GM19193 (cell line): ENCODE results near the gene MAML2.

Experiments
- POLR2A ChIP-seq: IDR thresholded peaks from 4 replicates; pipeline ENCODE4 v1.6.1; 2011; ENCODE audit not compliant: insufficient read depth, insufficient read length; ENCODE audit errors: extremely low read depth

MAML2 gene

GRCh38 chr11:96214777-96215109 is 128.3 kb downstream of the MAML2 start:
- TF ChIP-seq POLR2A, result no peak

DNA sequence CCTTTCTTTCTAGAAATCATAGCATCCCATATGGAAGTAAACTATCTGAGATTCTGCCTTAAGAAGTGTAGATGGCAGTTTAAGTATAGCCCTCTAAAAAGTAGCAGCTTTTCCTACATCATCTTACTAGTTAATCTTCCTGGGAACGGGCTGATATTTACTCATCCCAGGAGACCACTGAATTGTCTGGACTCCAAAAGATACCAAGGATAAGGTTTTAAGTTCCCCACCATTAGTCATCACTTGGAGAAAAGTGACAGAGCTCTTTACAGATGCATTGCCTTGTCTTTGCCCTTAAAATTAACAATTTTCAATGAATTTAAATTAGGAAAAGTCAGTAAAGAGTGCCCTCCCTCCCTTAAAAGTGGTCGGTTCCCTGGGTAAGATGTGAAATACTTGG is 129.5 kb downstream of the MAML2 start:
- TF ChIP-seq POLR2A, result no peak

GRCh38 chr11:96211436-96211835 is 131.6 kb downstream of the MAML2 start:
- TF ChIP-seq POLR2A, result no peak

- TF ChIP-seq POLR2A, result no peak
Measured at GRCh38 chr11:96207459-96208449, 135.2 kb downstream of the MAML2 start.

DNA sequence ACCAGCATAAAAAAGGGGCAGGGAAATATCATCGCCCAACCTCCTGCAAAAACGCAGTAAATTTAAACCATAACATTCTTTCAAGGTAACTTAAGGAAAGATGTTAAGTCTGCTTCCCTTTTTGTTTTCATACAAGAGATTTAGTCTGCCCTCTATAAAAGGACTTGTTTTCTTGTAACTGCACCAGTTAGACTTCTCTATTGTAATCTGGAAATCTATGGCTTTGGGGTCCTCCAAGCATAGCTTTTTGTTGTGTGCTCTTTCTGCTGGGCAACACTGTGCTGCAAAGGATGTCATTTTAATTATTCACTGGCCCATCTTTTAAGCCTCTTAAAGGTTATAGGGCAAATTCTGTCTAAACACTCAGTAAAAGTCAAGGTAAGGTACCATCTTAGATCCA is 136.0 kb downstream of the MAML2 start:
- TF ChIP-seq POLR2A, result no peak

DNA sequence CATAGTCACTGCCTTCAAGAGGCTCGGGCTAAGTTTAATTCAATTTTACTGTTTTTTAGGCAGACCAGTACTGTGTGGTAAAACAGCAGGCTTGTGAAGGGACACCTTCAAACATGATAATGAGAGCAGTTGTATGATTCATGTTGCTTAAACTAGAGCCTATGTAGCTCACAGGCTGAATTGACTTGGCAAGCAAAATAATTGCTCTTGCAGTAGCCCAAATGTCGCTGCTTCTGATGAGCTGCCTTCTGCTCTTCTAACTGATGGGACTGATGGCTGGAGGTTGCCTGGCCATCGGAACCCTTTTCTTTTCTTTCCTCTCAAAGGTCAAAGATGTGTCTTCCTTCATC is 137.6 kb downstream of the MAML2 start:
- no peak for TF ChIP-seq POLR2A

DNA sequence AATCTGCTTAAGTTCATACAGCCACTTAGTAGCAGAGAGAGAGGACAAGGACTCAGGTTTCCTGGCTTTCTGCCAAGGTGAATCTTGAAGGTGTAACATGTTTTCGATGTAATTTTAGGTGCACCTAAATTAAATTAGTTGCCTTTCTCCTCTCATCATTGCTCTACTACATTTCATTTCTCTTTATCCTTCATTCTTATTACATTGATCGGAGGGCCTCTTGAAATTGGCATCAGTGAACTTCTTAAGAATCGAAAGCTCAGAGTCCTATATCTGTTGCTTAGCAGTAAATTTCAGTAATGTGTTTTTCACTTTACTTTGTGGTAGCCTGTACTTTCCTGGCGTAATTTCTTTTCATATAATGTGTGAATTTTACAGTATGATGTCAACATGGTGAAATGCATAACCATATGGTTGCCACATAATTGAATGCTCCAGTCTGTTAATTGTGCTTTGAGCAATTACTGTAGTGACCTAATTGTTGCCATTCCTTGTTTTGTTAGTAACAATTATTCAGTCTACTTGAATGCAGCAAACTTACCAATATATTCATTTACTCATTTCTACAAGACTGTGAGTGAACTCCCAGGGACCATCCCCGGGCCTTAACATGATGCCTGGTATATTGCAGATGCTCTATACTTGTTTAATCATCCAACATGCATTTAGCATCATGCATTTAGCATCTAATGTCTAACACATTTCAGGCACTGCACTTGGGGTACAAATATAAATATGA is 138.1 kb downstream of the MAML2 start:
- TF ChIP-seq POLR2A, result no peak

- TF ChIP-seq POLR2A, result no peak
Measured at GRCh38 chr11:96204366-96204659, 138.7 kb downstream of the MAML2 start.

GRCh38 chr11:96203567-96204365 is 139.2 kb downstream of the MAML2 start:
- no peak for TF ChIP-seq POLR2A

DNA sequence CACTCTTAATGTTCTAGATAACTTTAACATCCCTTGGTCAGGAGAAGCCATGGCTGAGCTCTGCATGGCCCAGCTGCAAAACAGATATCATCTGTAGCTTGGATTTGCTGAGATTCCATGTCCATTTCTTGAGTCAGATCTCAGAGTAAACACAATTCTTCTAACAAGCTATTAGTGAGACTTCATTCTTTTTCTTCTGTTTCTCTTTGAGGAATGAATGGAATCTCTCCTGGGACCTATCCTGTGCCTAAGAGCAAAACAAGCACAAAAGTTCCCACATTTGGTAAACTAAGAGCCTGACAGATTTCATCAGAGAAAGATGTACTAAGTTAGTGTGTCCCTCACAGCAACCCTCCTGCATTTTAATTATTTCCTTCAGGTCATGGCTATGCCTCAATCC is 142.8 kb downstream of the MAML2 start:
- no peak for TF ChIP-seq POLR2A

- no peak for TF ChIP-seq POLR2A
Measured at GRCh38 chr11:96199563-96200025, 143.4 kb downstream of the MAML2 start.

DNA sequence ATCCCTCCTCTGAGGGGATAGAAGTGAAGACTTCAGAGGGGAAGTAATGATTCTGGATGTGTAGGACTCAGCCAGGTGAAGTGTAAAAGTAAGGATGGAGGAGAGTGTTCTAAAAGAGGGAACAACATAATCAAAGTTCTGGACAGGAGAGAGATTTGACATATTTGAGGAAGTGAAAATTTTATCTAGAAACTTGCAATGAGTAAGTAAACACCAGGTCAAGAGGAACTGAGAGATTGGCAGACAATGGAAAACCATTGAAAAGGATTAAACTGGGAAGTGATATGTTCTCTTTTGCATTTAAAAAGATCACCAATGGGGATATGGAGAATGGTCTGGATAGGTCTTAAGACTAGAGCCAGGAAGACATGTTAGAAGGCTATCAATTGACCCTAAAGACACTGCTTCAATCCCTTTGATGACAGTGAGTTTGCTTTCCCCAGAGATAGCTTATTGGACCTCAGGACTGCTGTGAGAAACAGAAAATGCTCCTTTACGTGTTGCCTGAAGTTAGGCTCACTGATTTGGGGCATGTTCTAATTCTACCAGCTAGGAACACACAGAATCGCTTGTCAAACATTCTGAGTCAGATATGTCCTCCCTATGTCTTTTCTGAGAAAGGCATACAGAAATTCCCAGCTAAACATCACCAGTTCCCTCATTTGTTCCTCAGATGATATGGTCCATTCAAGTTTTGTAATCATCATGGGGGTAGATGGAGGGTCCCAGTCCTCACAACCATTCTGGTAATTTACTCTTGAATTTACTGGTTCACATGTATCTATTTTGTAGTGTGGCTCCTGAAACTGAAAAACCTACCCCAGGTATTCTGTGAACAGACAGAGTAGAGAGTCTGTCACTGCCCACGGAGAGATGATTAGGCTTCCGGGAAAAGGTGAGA is 144.9 kb downstream of the MAML2 start:
- TF ChIP-seq POLR2A, result no peak

GRCh38 chr11:96197103-96197502 is 145.9 kb downstream of the MAML2 start:
- no peak for TF ChIP-seq POLR2A

DNA sequence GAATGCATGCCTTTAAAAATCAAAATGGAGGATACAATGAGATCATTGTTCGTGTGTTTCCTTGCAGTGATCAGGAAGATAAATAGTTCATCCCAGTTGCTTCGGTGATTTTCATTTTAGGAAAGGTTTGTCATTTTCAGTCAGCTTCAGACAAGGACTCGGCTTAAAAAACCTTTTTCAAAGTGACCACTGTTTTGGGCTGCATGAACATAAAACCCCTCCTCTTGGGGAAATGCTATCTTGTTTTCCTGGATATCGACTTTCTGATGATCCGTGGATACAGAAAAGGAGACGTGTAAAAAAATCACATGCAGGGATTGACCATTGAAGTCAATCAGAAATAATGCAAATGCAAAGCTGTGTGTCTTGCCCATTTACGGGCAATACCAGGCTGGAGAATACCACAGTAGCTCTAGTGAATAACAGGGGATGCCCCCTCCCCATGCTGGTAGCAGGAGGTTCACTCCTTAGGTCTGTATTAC is 146.8 kb downstream of the MAML2 start:
- no peak for TF ChIP-seq POLR2A
